Left lung (tissue), 10 donors: ENCODE results near the gene TIGD3. TPM values are rescaled to one million over a fixed set of nuclear protein-coding genes. Genes with fewer than 3 reads are reported as not detected.

Experiments used
- ATAC-seq: fragments of 200-7000 bp; cut with Tn5 transposase; one replicate; pipeline ENCODE4 v1.9.1; 2020; ENCODE audit warnings: moderate library complexity
- DNase-seq, 4 donors: peaks; one replicate each; pipeline ENCODE4 v3.0.0-alpha.2; 2013 to 2020
- H3K27ac ChIP-seq, 2 donors: fragments of 200-600 bp; sonication (generic) in 1 of 2; one replicate each; pipeline versions ENCODE4 v1.5.0 to v1.8.0; 2020 to 2021
- H3K27me3 ChIP-seq, 2 donors: fragments of 200-600 bp; sonication (generic) in 1 of 2; one replicate each; pipeline versions ENCODE4 v1.5.0 to v1.8.0; 2020 to 2021
- H3K36me3 ChIP-seq, 2 donors: fragments of 200-600 bp; sonication (generic) in 1 of 2; one replicate each; pipeline versions ENCODE4 v1.5.0 to v1.8.0; 2020 to 2021
- H3K4me1 ChIP-seq, 2 donors: fragments of 200-600 bp; one replicate each; pipeline ENCODE4 v1.8.0; 2021
- H3K4me3 ChIP-seq, 2 donors: fragments of 200-600 bp; sonication (generic) in 1 of 2; one replicate each; pipeline versions ENCODE4 v1.5.0 to v1.8.0; 2020 to 2021; ENCODE audit warnings: mild to moderate bottlenecking in 1 of 2
- H3K9me3 ChIP-seq, 2 donors: fragments of 200-600 bp; sonication (generic) in 1 of 2; one replicate each; pipeline versions ENCODE4 v1.5.0 to v1.8.0; 2020 to 2021
- intact Hi-C, 2 donors: fragments of 100-400 bp; cut with DNase I; formaldehyde crosslinking; loops; one replicate each; pipeline versions ENCODE4 v1.11.2 to v1.14.2; 2022
- polyA plus RNA-seq, 6 donors: library from polyadenylated mRNA; unstranded; fragments of 120-200 nt; gene quantifications; one replicate each; pipeline ENCODE4 v1.2.1, GENCODE V29; 2013; ENCODE audit not compliant: insufficient read length in 6 of 6
- total RNA-seq, 2 donors: library from RNA; stranded (reverse); fragmentation: NEBNext Ultra II Directional; extraction: Animal tissue kit (Norgen Biotek cat#: 25700); gene quantifications; one replicate each; pipeline ENCODE4 v1.2.1, GENCODE V29; 2021
- TF ChIP-seq, protein P1 (sequence below), 2 donors: fragments of 200-600 bp; sonication (generic) in 1 of 2; IDR thresholded peaks; one replicate each; pipeline versions ENCODE4 v1.5.0 to v1.8.0; 2021; ENCODE audit warnings: antibody characterized with exemption in 2 of 2
- donor health status: DM: no; HTN: yes; CAD: no.
- donor health status: DM: no; HTN: no; CAD: no.

The TIGD3 gene
- total and polyA plus RNA-seq, 8 donors: 0.14 to 0.39 (median 0.24) TPM; not detected in 1

DNA sequence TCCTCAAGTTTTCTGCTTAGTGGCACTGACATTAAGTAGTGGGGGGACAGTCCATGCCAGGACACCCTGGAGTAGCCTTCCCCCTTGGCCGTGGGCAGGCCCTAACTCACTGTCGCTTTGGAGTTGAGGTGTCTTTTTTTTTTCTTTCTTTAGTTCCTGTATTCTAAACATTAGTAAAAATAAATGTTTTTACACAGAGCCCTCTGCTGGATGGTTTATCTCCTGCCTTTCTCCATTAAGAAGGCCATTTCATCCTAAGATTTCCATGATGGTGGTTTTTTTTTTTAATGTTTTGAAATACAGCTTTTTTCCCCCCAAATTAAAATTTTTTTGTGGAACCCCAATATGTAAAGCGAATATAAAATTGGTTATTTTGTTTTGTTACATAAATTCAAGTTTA is 1.8 kb upstream of the TIGD3 start:
- Histone ChIP-seq H3K9me3 (no peaks in the 10 kb centered on the region), H3K36me3 (peaks cover 0 to 50% of the 10 kb centered on the region in 2 donors), H3K27ac (no peak overlapping the region), H3K27me3 (peaks cover 0 to 23% of the 10 kb centered on the region in 2 donors), H3K4me3 (no peak overlapping the region), H3K4me1 (peaks cover 10 to 21% of the 10 kb centered on the region in 2 donors)
- TF ChIP-seq, protein P1, sequence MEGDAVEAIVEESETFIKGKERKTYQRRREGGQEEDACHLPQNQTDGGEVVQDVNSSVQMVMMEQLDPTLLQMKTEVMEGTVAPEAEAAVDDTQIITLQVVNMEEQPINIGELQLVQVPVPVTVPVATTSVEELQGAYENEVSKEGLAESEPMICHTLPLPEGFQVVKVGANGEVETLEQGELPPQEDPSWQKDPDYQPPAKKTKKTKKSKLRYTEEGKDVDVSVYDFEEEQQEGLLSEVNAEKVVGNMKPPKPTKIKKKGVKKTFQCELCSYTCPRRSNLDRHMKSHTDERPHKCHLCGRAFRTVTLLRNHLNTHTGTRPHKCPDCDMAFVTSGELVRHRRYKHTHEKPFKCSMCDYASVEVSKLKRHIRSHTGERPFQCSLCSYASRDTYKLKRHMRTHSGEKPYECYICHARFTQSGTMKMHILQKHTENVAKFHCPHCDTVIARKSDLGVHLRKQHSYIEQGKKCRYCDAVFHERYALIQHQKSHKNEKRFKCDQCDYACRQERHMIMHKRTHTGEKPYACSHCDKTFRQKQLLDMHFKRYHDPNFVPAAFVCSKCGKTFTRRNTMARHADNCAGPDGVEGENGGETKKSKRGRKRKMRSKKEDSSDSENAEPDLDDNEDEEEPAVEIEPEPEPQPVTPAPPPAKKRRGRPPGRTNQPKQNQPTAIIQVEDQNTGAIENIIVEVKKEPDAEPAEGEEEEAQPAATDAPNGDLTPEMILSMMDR (IDR thresholded peaks at IDR 0.05): peak in 1 of 2 donors; percentile 14
- DNase-seq (no peak), ATAC-seq (no peak)
- intact Hi-C loops: no loop called here

DNA sequence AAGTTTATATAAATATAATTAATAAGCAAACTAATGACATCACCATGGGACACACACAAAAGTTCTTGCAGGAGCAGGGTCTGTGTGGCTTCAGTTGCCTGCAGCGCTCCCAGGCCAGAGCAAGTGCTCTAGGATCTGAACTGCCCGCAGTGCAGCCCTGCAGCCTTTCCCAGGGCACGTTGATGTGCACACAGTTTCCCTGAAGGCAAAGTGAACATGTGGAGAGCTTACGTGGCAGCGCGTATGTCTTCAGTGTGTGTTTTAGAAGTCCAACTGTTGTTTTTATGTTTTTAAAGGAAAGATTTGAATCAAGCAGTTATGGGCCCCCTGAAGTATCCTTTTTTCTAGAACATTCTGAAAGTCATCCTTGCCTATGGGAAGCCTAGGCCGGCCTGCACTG is 1.2 kb upstream of the TIGD3 start:
- Histone ChIP-seq H3K4me3 (no peak overlapping the region), H3K4me1 (peaks cover 10 to 21% of the 10 kb centered on the region in 2 donors), H3K36me3 (peaks cover 0 to 44% of the 10 kb centered on the region in 2 donors), H3K27me3 (peaks cover 0 to 23% of the 10 kb centered on the region in 2 donors), H3K9me3 (no peaks in the 10 kb centered on the region), H3K27ac (peak overlapping the region in 1 of 2 donors; percentile 50)
- intact Hi-C loops: no loop called here
- ATAC-seq: no peak
- DNase-seq: no peak
- TF ChIP-seq, protein P1 (IDR thresholded peaks at IDR 0.05): no peak

- Histone ChIP-seq H3K4me1 (peaks cover 10 to 21% of the 10 kb centered on the region in 2 donors), H3K36me3 (peaks cover 0 to 39% of the 10 kb centered on the region in 2 donors), H3K27me3 (peaks cover 0 to 23% of the 10 kb centered on the region in 2 donors), H3K27ac (peak overlapping the region in 1 of 2 donors; percentile 50), H3K4me3 (peak overlapping the region; percentile 34 to 71), H3K9me3 (no peaks in the 10 kb centered on the region)
- TF ChIP-seq, protein P1 (IDR thresholded peaks at IDR 0.05): no peak
- ATAC-seq: peak; percentile 3
- intact Hi-C loops: no loop called here
- DNase-seq: no peak
These were observed 669 bp upstream of the TIGD3 start for GRCh38 chr11:65353900-65354264.

DNA sequence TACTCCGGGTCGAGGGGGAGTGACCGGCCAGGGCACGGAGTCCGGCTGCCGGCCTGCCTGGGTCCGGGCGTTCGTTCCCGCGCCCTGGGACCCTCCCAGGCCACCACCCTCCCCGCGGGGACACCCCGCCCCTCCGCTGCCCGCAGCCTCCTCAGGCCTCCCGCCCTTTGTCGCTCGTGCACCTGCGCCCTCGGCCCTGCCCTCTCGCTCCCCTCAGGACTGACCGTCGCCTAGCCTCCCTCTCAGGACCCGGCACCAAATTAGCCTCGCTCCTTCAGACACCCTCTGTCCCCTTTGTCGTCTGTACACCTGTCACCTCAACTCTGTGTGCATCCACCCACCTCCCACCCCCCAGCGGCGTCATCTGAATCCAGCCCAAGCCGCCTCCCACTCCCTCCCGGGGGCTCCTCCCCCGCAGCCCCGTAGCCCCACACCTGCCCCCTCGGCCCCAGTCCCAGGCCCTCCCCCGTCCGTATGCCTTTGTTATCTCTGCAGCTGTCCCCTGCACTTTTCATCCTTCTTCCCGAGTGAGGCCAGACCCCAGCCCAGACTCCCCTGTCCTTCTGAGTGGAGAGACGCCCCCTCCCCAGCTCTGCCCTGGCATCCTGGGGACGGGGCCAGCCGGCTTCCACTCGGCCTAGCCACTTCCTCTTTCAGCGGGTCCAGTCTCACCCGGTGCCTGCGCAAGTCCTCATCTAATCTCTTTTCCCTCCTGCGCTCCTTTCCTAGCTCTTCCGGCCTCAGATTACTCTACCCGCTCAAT is 643 bp downstream of the TIGD3 start:
- DNase-seq (peak in 1 of 4 donors; percentile 89), ATAC-seq (peak; percentile 30)
- Histone ChIP-seq H3K36me3 (peaks cover 0 to 26% of the 10 kb centered on the region in 2 donors), H3K9me3 (no peaks in the 10 kb centered on the region), H3K27me3 (peaks cover 0 to 23% of the 10 kb centered on the region in 2 donors), H3K27ac (peak overlapping the region in 1 of 2 donors; percentile 18), H3K4me1 (peaks cover 10 to 21% of the 10 kb centered on the region in 2 donors), H3K4me3 (peak overlapping the region; percentile 49 to 71)
- intact Hi-C loops: no loop called here
- TF ChIP-seq, protein P1 (IDR thresholded peaks at IDR 0.05): no peak

DNA sequence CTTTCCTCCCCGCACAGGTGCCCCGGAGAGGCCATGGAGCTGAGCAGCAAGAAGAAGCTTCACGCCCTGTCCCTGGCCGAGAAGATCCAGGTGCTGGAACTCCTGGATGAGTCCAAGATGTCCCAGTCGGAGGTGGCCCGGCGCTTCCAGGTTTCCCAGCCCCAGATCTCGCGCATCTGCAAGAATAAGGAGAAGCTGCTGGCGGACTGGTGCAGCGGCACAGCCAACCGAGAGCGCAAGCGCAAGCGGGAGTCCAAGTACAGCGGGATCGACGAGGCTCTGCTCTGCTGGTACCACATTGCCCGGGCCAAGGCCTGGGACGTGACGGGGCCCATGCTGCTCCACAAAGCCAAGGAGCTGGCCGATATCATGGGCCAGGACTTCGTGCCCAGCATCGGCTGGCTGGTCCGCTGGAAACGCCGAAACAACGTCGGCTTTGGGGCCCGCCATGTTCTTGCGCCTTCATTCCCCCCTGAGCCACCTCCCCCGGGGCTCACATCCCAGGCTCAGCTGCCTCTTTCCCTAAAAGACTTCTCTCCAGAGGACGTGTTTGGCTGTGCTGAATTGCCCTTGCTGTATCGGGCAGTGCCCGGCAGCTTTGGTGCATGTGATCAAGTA is 1.3 kb downstream of the TIGD3 start:
- H3K4me3 ChIP-seq: peak overlapping the region; percentile 49 to 71
- DNase-seq: peak in 2 of 4 donors; percentile 20 to 84
- H3K27ac ChIP-seq: no peak overlapping the region
- TF ChIP-seq, protein P1 (IDR thresholded peaks at IDR 0.05): no peak
- H3K27me3 ChIP-seq: peaks cover 0 to 23% of the 10 kb centered on the region in 2 donors
- peaks cover 0 to 19% of the 10 kb centered on the region in 2 donors for H3K36me3 ChIP-seq
- ATAC-seq: peak; percentile 1
- intact Hi-C loops: no loop called here
- no peaks in the 10 kb centered on the region for H3K9me3 ChIP-seq
- H3K4me1 ChIP-seq: peaks cover 10 to 21% of the 10 kb centered on the region in 2 donors
